ENCODE measurements around the gene CD8A.

- TF ChIP-seq CTCF (IDR thresholded peaks at IDR 0.05; ENCODE audit: insufficient read depth, low read depth, low read length) (no peak), EZH2 (IDR thresholded peaks at IDR 0.05; ENCODE audit: insufficient read depth, low read length) (peak; percentile 89)
Measured at GRCh38 chr2:86788881-86789686, 1.6 kb downstream of the CD8A start.

Measured in astrocyte (in vitro differentiated cells and primary cell).